ENCODE results near the gene TTLL6.

GRCh38 chr17:48843187-48843900 lies 26.3 kb upstream of the TTLL6 start:
- TF ChIP-seq ZBTB7A (tag by site-specific recombination; IDR thresholded peaks at IDR 0.05; ENCODE audit: low read depth): no peak
- TF ChIP-seq ZBTB8A (tag by site-specific recombination; IDR thresholded peaks at IDR 0.05): no peak
- no peak for TF ChIP-seq ZNF776 (tag by site-specific recombination; IDR thresholded peaks at IDR 0.05; ENCODE audit: borderline replicate concordance)
- no peak for TF ChIP-seq CTCF (tag by site-specific recombination; IDR thresholded peaks at IDR 0.05)
- TF ChIP-seq YY1 (tag by site-specific recombination; IDR thresholded peaks at IDR 0.05): no peak
- no peak for TF ChIP-seq ZEB2 (tag by site-specific recombination; IDR thresholded peaks at IDR 0.05)
- no peak for TF ChIP-seq ZSCAN5A (tag by site-specific recombination; IDR thresholded peaks at IDR 0.05)
- TF ChIP-seq ZNF211 (tag by site-specific recombination; IDR thresholded peaks at IDR 0.05; ENCODE audit: low read depth): no peak
- TF ChIP-seq TCF7L2 (IDR thresholded peaks at IDR 0.05; ENCODE audit: borderline replicate concordance, low read depth, low read length): no peak
- no peak for TF ChIP-seq ZNF623 (tag by site-specific recombination; IDR thresholded peaks at IDR 0.05)
- TF ChIP-seq ZNF561 (tag by site-specific recombination; IDR thresholded peaks at IDR 0.05; ENCODE audit: borderline replicate concordance): no peak

Measured in HEK293 (cell line).